ENCODE measurements around the gene COX15.
"Not testable (repeated sequence)": the region's sequence is repeated elsewhere in the genome, so short reads cannot be mapped to it uniquely, and the experiment has no call there.

The COX15 gene

DNA sequence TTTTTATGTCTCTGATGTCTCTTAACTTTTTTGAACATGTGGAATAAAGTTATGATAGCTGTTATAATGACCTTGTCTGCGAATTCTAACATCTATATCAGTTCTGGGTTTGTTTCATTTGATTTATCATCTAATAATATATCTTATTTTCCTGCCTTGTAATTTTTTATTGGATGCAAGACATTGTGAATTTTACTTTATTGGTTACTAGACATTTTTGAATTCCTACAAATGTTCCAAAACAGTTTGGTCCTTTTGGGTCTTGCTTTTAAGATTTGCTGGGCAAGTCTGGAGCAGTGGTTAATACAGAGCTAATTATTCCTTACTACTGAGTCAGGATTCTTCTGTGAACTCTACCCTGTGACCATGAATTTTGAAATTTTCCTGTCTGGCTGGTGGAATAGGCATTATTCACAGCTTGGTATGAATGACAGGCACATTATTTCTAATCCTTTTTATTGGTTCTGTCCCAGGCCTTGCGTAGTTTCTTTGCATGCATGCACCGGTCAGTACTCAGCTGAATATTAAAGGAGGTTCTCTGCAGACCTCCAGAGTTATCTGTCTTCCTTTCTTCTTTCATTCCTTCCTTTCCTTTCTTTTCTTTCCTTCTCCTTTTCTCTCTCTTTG lies 9.1 kb upstream of the COX15 start:
- no peak for DNase-seq

DNA sequence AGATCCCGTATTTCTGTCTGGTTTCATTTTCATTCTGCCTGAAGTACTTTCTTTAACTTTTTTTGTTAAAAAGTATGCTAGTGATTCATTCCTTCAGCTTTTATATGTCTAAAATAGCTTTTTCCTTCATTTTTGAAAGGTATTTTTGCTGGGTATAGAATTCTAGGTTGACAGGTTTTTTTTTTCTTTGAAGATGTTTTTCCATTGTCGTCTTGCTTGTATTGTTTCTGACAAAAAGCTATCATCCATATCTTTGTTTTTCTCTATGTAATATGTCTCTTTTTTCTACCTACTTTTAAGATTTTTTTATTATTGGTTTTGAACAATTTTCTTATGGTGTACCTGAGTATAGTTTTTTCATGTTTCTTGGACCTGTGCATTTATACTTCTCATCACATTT lies 8.3 kb upstream of the COX15 start:
- DNase-seq = no peak

DNA sequence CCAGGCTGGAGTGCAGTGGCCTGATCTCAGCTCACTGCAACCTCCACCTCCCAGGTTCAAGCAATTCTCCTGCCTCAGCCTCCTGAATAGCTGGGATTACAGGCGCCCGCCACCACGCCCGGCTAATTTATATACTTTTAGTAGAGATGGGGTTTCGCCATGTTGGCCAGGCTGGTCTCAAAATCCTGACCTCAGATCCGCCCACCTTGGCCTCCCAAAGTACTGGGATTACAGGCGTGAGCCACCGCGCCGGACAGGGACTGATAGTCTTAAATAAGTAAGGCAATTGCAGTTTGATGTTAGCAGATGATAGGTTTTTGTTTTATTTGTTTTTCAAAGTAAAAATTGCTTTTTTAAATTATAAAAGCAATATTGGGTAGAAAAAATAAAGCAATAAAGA lies 2.2 kb upstream of the COX15 start:
- DNase-seq = not testable (repeated sequence)

DNA sequence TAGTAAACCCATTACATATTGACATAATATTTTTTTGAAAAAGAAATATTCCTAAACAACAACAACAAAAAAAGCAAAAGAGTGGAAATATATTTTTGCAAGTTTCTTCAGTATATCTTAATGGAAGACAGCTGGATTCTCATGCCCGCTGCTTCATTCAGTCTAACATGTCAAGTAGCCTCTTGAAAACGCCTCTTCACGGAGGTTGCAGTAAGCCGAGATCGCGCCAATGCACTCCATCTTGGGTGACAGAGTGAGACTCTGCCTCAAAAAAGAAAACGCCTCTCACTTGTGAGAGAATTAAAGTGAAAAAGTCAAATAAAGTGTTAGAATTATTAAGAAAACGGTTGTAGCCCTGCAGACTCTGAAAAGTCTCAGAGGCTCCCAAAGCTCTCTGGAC lies 1.4 kb upstream of the COX15 start:
- DNase-seq = peak; percentile 24

DNA sequence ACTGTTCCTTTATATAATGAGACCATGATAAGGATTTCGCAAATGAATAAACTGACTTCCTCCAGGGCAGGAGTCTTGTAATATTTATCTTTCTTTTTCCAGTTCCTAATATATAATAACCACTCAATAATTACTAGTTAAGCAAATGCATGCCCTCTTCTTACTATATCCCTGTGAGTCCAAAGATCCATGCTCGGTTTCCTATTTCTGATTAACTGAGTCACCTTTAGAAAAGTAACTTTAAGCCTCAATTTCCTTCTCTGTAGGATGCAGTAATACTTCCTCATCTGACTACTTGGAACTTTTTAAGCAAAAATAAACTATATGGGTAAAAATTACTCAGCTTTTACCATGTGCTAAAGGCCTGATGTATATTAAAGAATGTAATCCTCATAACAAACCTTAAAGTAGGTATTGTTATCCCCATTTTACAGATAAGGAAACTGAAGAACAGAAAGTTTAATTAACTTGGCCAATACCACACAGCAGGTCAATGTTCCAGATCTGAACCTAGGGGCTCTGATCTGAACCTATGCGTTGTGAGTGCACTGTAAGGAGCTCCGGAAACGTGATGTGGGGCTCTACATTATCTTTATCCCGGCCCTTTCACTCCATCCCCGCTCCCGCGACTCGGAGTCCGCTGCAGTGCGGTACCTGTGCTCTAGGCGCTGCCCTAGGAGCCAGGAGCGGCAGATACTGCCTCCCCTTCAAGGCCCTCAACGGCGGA lies 458 bp downstream of the COX15 start:
- peak; percentile 60 for DNase-seq

DNA sequence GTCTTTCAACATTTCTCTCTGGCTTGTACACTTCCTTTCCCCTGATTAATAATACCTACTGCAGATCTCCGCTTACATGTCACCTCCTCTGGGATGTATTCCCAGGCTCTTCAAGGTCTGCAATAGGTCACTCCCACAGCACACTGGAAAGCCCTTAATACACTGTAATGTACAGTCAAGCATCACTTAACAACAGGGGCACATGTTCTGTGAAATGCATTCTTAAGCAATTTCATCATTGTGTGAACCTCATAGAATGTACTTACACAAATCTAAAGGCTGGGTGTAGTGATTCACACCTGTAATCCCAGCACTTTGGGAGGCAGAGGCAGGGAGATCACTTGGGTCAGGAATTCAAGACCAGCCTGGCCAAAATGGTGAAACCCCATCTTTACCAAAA lies 1.9 kb downstream of the COX15 start:
- no peak for DNase-seq

DNA sequence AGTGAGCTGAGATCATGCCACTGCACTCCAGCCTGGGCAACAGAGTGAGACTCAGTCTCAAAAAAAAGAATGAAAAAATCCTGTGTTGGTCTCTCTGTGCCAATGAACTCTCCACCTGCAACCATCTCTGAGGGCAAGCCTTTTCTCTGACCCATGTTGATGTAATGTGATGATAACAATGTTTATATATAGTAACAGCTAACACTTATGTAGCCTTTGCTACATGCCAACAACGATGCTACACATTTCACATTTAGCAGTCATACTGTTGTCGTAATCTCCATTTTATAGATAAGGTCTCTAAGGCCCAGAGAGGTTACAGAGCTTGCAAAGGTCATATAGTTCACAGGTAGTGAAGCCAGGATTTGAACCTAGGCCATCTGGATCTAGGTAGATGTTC lies 11.5 kb downstream of the COX15 start:
- DNase-seq = no peak

DNA sequence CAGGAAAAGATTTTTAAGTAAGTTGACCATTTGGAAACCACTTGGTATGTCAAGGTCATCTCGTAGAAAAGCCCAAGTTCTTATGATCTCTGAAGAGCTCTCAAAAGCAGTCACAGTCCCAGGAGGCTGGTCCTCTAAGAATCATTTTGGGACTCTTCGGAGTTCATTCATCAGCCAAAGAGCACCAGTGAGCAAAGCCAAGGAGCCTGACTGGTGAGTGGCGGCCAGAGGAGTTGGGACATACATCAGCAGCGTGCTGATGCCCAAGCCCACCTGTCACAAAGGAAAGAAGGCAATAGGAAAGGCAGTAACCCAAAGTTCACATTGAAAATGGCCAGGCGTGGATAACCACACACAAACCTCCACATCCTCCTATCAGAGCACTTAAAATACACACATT lies 17.5 kb downstream of the COX15 start:
- DNase-seq = no peak

DNA sequence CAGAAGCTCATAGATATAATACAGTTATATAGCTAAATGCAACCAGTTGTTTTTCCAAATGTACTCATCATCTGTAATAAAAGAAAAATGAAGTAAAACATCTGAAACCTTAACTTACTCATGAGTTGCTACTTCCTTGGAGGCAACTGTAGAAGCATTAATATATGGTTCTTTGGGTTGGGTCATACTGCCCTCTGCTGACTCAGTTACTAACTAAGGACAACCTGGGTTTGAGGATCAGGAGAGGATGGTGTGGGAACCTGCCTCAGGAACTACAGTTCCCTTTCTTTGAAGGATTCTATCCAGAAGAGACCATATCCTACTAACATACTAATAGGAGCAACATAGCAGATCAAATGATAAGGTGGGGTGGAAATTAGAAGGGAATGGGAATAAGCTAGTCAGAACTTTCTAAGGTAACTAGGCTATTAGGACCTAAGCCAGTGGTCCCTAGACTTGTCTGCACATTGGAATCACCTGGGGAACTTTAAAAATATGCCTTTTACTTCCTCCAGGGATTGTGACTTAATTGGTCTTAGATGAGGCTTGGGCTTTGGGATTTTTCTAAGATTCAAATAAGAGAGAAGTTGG lies 20.7 kb downstream of the COX15 start:
- DNase-seq = peak; percentile 90

DNA sequence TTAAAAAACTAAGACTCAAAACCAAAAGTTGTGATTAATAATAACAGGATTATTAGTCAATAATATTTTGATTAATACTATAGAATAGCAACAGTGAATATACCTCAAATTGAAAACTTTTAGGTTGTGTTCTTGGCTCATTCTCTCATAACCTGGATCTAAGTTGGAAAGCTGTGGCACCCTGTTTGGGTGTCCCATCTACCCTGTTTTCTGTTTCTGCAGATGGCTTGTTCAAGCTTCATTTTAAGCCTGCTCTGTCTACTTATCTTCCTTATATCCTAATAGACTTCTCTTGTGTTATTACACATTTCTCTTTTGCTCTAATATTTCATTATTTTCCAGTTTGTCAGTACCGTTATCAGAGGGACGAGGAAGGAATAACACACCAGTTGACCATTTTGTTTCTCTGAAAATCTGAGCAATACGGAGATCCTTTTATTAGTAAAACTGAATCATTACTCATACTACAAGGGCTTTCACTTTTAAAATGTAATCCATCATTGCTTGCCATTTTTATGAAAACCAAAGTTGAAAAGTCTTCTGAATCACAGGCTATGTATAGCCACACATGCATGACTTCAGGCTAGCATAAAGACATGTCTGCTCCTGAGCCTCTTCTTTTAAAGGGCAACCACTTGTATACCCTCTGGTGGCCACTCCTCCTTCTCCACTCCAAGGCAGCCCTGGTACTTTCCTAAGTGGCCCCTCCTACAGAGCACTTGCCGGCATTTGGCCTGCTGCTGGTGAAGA lies 22.3 kb downstream of the COX15 start:
- peak; percentile 74 for DNase-seq

DNA sequence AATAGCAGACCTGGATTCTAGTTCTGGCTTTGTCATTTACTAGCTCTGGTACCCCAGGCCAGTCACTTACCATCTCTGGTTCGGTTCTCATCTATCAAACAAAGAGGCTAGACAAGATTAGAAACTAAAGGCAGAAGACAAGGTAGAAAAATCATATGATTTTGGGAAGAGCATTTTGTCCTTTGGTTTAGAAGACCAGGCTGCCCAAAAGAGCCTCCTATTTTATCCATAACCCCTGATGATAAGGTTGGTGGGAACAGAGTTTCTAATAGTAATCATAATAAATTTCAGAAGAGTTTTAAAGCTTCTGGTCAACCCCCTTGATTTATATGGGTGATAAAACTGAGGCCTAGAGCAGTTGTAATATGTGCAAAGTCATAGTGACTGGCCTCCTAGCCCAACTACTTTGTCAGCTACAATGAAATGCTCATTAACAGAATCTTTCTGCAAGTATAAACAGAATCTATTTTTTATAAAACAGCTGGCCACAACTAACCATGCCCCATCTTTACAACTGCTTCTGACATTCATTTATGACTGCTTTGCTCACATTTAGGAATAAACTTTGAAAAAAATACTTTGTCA lies 23.4 kb downstream of the COX15 start:
- peak; percentile 87 for DNase-seq

DNA sequence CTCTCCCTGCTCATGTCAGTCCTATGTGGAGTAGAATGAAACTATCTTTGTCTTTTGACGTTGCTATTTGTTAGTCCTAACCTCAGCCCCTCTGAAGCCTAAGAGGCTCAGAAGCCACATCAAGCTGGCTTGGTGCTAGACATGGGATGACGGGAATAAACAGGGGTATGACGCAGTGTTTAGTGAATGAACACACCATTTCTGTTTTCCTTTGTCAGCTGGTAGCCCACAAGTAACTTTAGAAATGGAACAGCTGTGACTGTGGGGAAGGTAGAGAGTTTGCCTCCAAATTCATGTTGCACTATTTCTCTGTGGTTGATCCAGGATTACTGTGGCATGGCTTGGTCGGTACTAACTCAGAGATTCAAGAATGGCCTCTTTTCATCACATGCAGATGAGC lies 31.3 kb downstream of the COX15 start:
- no peak for DNase-seq

DNA sequence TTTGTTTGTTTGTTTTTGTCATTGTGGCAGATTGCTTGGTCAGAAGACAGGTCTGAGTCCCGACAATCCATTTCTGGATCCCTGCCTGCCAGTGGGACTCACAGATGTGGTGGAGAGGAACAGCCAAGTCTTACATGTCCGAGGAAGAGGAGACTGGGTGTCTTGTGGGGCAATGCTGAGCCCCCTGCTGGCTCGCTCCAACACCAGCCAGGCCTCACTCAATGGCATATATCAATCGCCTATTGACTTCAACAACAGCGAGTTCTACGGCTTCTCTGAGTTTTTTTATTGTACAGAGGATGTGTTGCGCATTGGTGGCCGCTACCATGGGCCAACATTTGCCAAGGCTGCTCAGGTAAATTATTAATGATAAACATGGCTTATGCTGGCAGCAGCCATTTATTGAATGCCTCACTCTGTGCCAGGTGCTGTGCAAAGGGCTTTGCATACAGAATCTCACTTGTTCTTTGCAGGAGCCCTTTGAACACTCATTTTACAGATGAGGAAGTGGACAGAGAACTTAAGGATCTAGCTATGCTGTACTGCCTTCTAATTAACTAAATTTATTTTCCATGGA lies 33.3 kb downstream of the COX15 start:
- peak; percentile 27 for DNase-seq

DNA sequence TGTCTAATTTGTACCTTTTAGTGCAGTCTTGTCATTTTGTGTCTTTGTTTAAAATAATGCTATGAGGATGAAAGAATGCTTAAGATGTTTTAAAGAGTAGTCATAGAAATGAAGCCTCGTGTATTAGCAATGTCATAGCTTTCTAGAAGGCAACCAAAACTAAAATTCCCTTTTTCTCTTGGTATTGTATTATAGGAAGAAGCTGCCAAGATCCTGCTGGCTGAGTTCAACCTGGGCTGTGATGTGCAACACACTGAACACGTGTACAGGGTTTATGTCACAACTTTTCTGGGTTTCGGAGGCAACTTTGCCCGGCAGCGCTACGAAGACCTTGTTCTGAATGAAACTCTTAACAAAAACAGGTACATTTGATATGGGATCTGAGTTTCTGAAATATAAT lies 36.2 kb downstream of the COX15 start:
- no peak for DNase-seq

DNA sequence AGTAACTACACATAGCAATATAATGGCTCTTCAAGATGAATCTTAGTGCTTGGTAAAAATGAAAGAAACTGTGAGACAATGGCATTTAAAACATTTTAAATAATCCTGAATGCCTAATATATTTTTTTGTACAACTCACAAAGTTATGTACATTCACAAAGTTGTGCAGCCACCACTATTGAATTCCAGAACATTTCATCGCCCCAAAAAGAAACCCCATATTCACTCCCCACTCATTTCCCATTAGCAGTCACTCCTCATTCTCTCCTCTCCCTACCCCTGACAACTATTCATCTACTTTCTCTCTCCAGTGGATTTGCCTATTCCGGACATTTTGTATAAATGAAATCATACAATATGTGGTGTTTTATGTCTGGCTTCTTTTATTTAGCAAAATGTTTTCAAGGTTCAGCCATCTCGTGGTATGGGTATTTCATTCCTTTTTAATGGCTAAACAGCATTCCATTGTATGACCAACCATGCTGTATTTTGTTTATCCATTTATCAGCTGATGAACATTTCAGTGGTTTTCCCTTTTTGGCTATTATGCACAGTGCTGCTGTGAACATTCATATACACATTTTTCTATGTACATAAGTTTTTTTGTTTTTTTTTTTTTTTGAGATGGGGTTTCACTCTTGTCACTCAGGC lies 37.9 kb downstream of the COX15 start:
- DNase-seq = no peak

DNA sequence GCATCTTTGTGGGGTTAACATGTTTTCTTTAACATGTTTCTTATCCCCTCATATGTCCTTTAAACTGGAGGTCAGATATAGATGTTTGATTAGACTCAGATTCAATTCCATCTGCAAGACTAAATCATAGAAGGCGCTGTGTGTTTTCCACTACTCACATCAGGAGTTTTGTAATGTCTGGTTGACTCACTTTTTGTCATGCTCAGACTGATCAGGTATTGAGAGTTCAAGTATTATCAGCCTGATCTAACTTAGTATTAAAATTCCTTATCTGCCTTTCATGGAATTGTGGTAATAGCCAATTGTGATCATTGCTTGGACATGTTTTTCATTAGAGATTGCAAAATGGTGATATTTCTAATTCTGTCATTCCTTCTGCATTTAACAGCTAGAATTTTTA lies 42.5 kb downstream of the COX15 start:
- no peak for DNase-seq

DNA sequence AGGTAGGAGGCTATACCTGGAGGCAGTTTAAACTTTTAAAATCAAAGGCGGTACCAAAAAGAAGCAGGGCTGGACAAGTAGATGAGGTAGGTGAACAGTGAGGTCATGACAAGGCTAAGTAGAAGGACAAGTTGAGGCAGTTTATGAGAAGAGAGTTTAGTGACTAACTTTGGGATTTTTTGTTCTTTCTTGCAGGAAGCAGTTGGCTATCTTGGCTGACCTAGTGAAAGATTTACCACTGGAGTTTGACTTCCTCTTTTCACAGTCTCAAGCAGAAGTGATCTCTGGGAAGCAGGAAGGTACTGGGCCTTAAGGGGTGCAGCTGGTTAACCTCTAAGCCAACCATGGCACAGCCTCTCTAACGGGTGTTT lies 46.3 kb downstream of the COX15 start:
- peak; percentile 78 for DNase-seq

DNA sequence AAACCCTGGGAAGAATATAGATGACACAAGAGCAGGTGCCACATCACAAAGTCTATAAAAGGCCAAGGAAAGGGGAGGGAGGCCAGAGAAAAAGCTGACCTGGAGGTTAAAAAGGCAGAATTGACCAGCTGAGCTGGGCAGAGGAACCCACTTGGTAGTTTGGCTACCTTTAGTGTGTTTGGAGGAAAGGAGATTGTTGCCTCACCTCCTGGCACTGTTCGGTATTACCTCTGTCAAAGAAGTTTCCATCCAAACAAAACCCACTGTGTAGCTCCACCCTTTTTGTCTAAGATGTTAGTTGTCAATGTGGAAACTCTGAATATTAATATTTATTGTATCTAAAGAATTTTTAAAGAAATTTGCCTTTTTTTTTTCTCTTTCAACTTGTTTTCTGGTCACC lies 49.2 kb downstream of the COX15 start:
- peak; percentile 62 for DNase-seq

Measured in hematopoietic multipotent progenitor cell treated with erythropoietin and hydrocortisone succinate and interleukin-3 and kit ligand, for 6 days (in vitro differentiated cells).